ENCODE results near the gene TSFM. TPM values are rescaled to one million over a fixed set of nuclear protein-coding genes. Genes with fewer than 3 reads are reported as not detected.
A peak's percentile ranks its signal among the peaks of the same experiment; 100 is the strongest.

Gene TSFM
- total RNA-seq, 1 experiment from 2014 or later: 53.2 TPM

- H3K4me1 ChIP-seq (ENCODE audit: control insufficient read depth in 1 of 2, insufficient read depth in 2 of 2, low read length in 2 of 2): peaks cover 14 to 27% of the 10 kb centered on the region in 2 experiments
- H3K36me3 ChIP-seq (ENCODE audit: control insufficient read depth in 1 of 2, insufficient read depth in 2 of 2, low read length in 2 of 2): peaks cover 6 to 27% of the 10 kb centered on the region in 2 experiments; a peak in 3 of 4 replicates
- RAD21 ChIA-PET (ENCODE audit: low non-redundant PET in 1 of 2, low total read pairs in 2 of 2, uncharacterized antibody in 2 of 2, unreplicated experiment in 2 of 2): interaction anchor here in 1 of 2 experiments (1.0 kb wide), 1 partner anchor 11 kb away, joined by 3 read pairs; the partner anchor contains the start of gene TSFM
- no peaks in the 10 kb centered on the region for H3K9me2 ChIP-seq (ENCODE audit: insufficient read depth)
- BruUV-seq (replicated peaks): no TSS peak
- CTCF ChIA-PET: interaction anchor here (0.7 to 1.0 kb wide), 6 partner anchors 10 to 189 kb away, joined by 3 to 6 read pairs (median 4); partner anchors contain the start of gene TSFM
- H3K9me3 ChIP-seq (ENCODE audit: control insufficient read depth in 1 of 2, insufficient read depth in 1 of 2, low read depth in 1 of 2, low read length in 2 of 2): no peaks in the 10 kb centered on the region
- peak within 1 kb of the TSS; percentile 91 to 97 for H3K4me3 ChIP-seq (replicated peaks in 1 of 2; ENCODE audit: low read depth in 1 of 2, low read length in 2 of 2)
- no peaks in the 10 kb centered on the region for H3K27me3 ChIP-seq (ENCODE audit: insufficient read depth, low read length)
- H3K79me2 ChIP-seq (ENCODE audit: insufficient read depth, low read length): peaks cover 25% of the 10 kb centered on the region
- intact Hi-C loops (cut with micrococcal nuclease): loop anchor here (1.0 kb wide), 1 partner anchor 10 kb away; the partner anchor contains the start of gene TSFM
- peak; percentile 96 for DNase-seq (ENCODE audit: low read depth, low spot score)
- H3K4me2 ChIP-seq (ENCODE audit: low read length): peak within 1 kb of the TSS; percentile 88
- POLR2A ChIA-PET: interaction anchor here (0.6 to 1.2 kb wide), 6 partner anchors 8 to 559 kb away, joined by 3 to 6 read pairs (median 3); partner anchors contain the start of gene TSPAN31
- no peaks in the 10 kb centered on the region for H4K20me1 ChIP-seq (ENCODE audit: insufficient read depth)
- peak within 1 kb of the TSS; percentile 97 for H3K9ac ChIP-seq (ENCODE audit: low read length)
- peak within 1 kb of the TSS; percentile 66 for H2AFZ ChIP-seq (ENCODE audit: low read depth, low read length, poor library complexity, severe bottlenecking)
- peak; percentile 85 for ATAC-seq
- peak within 1 kb of the TSS; percentile 93 for H3K27ac ChIP-seq (ENCODE audit: low read depth, low read length)
- TF ChIP-seq POLR2A (IDR thresholded peaks at IDR 0.05; ENCODE audit: borderline replicate concordance, extremely low read depth, insufficient read depth, insufficient read length) (no peak), TCF7L2 (IDR thresholded peaks at IDR 0.05; ENCODE audit: borderline replicate concordance, extremely low read depth, insufficient read depth, insufficient read length) (peak; percentile 60), REST (IDR thresholded peaks at IDR 0.05; ENCODE audit: low read depth) (no peak), ELF1 (IDR thresholded peaks at IDR 0.05; ENCODE audit: borderline replicate concordance, low read depth) (no peak), EZH2phosphoT487 (IDR thresholded peaks at IDR 0.05; ENCODE audit: borderline replicate concordance) (no peak), EZH2 (IDR thresholded peaks at IDR 0.05) (no peak), CBX3 (IDR thresholded peaks at IDR 0.05; ENCODE audit: low read depth) (no peak), RAD21 (IDR thresholded peaks at IDR 0.05; ENCODE audit: low read depth) (no peak), POLR2AphosphoS5 (IDR thresholded peaks at IDR 0.05; ENCODE audit: low read depth, low read length) (peak; percentile 67), SP1 (IDR thresholded peaks at IDR 0.05; ENCODE audit: low read depth) (no peak), SIN3A (IDR thresholded peaks at IDR 0.05; ENCODE audit: low read depth) (no peak), FOSL1 (IDR thresholded peaks at IDR 0.05; ENCODE audit: low read depth) (no peak), EGR1 (IDR thresholded peaks at IDR 0.05; ENCODE audit: low read depth) (no peak), ZNF274 (IDR thresholded peaks at IDR 0.05; ENCODE audit: low read depth, low read length) (no peak), SRF (IDR thresholded peaks at IDR 0.05; ENCODE audit: low read depth) (no peak)
- TF ChIP-seq, protein P1, sequence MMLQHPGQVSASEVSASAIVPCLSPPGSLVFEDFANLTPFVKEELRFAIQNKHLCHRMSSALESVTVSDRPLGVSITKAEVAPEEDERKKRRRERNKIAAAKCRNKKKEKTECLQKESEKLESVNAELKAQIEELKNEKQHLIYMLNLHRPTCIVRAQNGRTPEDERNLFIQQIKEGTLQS (IDR thresholded peaks at IDR 0.05): no peak
- TF ChIP-seq, protein P2, sequence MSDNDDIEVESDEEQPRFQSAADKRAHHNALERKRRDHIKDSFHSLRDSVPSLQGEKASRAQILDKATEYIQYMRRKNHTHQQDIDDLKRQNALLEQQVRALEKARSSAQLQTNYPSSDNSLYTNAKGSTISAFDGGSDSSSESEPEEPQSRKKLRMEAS (IDR thresholded peaks at IDR 0.05): no peak
- TF ChIP-seq, protein P3, sequence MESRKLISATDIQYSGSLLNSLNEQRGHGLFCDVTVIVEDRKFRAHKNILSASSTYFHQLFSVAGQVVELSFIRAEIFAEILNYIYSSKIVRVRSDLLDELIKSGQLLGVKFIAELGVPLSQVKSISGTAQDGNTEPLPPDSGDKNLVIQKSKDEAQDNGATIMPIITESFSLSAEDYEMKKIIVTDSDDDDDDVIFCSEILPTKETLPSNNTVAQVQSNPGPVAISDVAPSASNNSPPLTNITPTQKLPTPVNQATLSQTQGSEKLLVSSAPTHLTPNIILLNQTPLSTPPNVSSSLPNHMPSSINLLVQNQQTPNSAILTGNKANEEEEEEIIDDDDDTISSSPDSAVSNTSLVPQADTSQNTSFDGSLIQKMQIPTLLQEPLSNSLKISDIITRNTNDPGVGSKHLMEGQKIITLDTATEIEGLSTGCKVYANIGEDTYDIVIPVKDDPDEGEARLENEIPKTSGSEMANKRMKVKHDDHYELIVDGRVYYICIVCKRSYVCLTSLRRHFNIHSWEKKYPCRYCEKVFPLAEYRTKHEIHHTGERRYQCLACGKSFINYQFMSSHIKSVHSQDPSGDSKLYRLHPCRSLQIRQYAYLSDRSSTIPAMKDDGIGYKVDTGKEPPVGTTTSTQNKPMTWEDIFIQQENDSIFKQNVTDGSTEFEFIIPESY (IDR thresholded peaks at IDR 0.05; ENCODE audit: extremely low read depth, insufficient replicate concordance, low read length): no peak
- TF ChIP-seq, protein P4, sequence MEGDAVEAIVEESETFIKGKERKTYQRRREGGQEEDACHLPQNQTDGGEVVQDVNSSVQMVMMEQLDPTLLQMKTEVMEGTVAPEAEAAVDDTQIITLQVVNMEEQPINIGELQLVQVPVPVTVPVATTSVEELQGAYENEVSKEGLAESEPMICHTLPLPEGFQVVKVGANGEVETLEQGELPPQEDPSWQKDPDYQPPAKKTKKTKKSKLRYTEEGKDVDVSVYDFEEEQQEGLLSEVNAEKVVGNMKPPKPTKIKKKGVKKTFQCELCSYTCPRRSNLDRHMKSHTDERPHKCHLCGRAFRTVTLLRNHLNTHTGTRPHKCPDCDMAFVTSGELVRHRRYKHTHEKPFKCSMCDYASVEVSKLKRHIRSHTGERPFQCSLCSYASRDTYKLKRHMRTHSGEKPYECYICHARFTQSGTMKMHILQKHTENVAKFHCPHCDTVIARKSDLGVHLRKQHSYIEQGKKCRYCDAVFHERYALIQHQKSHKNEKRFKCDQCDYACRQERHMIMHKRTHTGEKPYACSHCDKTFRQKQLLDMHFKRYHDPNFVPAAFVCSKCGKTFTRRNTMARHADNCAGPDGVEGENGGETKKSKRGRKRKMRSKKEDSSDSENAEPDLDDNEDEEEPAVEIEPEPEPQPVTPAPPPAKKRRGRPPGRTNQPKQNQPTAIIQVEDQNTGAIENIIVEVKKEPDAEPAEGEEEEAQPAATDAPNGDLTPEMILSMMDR (IDR thresholded peaks at IDR 0.05 in 2 of 3, conservative IDR thresholded peaks at IDR 0.05 in 1 of 3; ENCODE audit: borderline replicate concordance in 1 of 3, insufficient read depth in 1 of 3, low read depth in 2 of 3, low read length in 2 of 3): no peak
These were observed 10.6 kb upstream of the TSFM start, which contains the start of gene METTL1 for GRCh38 chr12:57771873-57772428. Gene METTL1 (minus strand): TSS chr12:57772105. CDS start chr12:57772083, 22 bp downstream.
